Ishikawa (cell line): ENCODE results near the gene TLE5.

Source experiments
- CEBPB ChIP-seq: IDR thresholded peaks from 2 replicates; pipeline ENCODE4 v1.6.1; 2012
- CREB1 ChIP-seq: IDR thresholded peaks from 2 replicates; pipeline ENCODE4 v1.6.1; 2012; ENCODE audit warnings: low read depth
- EGR1 ChIP-seq: IDR thresholded peaks from 2 replicates; pipeline ENCODE4 v1.6.1; 2012
- EP300 ChIP-seq: IDR thresholded peaks from 2 replicates; pipeline ENCODE4 v1.6.1; 2012; ENCODE audit warnings: borderline replicate concordance
- FOXM1 ChIP-seq: IDR thresholded peaks from 2 replicates; pipeline ENCODE4 v1.6.1; 2012; ENCODE audit warnings: low read depth, borderline replicate concordance
- MAX ChIP-seq: IDR thresholded peaks from 2 replicates; pipeline ENCODE4 v1.6.1; 2012
- NFIC ChIP-seq: IDR thresholded peaks from 2 replicates; pipeline ENCODE4 v1.6.1; 2012
- RAD21 ChIP-seq: IDR thresholded peaks from 2 replicates; pipeline ENCODE4 v1.6.1; 2012; ENCODE audit warnings: low read depth
- REST ChIP-seq: IDR thresholded peaks from 2 replicates; pipeline ENCODE4 v1.6.1; 2012; ENCODE audit warnings: low read depth, mild to moderate bottlenecking
- TAF1 ChIP-seq: IDR thresholded peaks from 2 replicates; pipeline ENCODE4 v1.6.1; 2012; ENCODE audit warnings: low read depth, mild to moderate bottlenecking
- TCF12 ChIP-seq: IDR thresholded peaks from 2 replicates; pipeline ENCODE4 v1.6.1; 2012; ENCODE audit warnings: low read depth
- TEAD4 ChIP-seq: IDR thresholded peaks from 2 replicates; pipeline ENCODE4 v1.6.1; 2012
- USF1 ChIP-seq: IDR thresholded peaks from 2 replicates; pipeline ENCODE4 v1.6.1; 2012
- YY1 ChIP-seq: IDR thresholded peaks from 2 replicates; pipeline ENCODE4 v1.6.1; 2012; ENCODE audit warnings: low read depth
- ZBTB7A ChIP-seq: IDR thresholded peaks from 2 replicates; pipeline ENCODE4 v1.6.1; 2012; ENCODE audit warnings: low read depth

TLE5 gene

GRCh38 chr19:3073159-3073563 lies 10.9 kb upstream of the TLE5 start:
- TF ChIP-seq FOXM1 (no peak), CEBPB (no peak), CREB1 (no peak), TAF1 (no peak), ZBTB7A (no peak), EP300 (no peak), EGR1 (no peak), NFIC (peak; percentile 51), RAD21 (no peak), YY1 (no peak), MAX (0 out of 2 replicates have a peak, but pooled peaks have one; percentile 26), REST (no peak), TCF12 (no peak), TEAD4 (0 out of 2 replicates have a peak, but pooled peaks have one; percentile 13), USF1 (peak; percentile 89)

GRCh38 chr19:3071768-3072167 lies 9.5 kb upstream of the TLE5 start:
- TF ChIP-seq CEBPB (no peak), NFIC (no peak), TAF1 (no peak), ZBTB7A (no peak), EGR1 (no peak), MAX (no peak), USF1 (no peak), FOXM1 (no peak), CREB1 (no peak), TEAD4 (no peak), EP300 (no peak)

- no peak for TF ChIP-seq ZBTB7A
- TF ChIP-seq YY1, result no peak
- no peak for TF ChIP-seq REST
- TF ChIP-seq NFIC, result no peak
These were observed 5.8 kb upstream of the TLE5 start for GRCh38 chr19:3068071-3068470.

- no peak for TF ChIP-seq TCF12
- no peak for TF ChIP-seq RAD21
- TF ChIP-seq YY1, result no peak
- no peak for TF ChIP-seq NFIC
- TF ChIP-seq USF1, result no peak
- no peak for TF ChIP-seq ZBTB7A
- TF ChIP-seq REST, result no peak
- TF ChIP-seq FOXM1, result no peak
- TF ChIP-seq CREB1, result no peak
These were observed 5.3 kb upstream of the TLE5 start for GRCh38 chr19:3067563-3067962.
